ENCODE results near the gene BRD9. TPM values are rescaled to one million over a fixed set of nuclear protein-coding genes. Genes with fewer than 3 reads are reported as not detected.
"Not testable (repeated sequence)": the region's sequence is repeated elsewhere in the genome, so short reads cannot be mapped to it uniquely, and the experiment has no call there.

The BRD9 gene
- total RNA-seq, 1 donor from 2014 or later = 33.8 TPM

DNA sequence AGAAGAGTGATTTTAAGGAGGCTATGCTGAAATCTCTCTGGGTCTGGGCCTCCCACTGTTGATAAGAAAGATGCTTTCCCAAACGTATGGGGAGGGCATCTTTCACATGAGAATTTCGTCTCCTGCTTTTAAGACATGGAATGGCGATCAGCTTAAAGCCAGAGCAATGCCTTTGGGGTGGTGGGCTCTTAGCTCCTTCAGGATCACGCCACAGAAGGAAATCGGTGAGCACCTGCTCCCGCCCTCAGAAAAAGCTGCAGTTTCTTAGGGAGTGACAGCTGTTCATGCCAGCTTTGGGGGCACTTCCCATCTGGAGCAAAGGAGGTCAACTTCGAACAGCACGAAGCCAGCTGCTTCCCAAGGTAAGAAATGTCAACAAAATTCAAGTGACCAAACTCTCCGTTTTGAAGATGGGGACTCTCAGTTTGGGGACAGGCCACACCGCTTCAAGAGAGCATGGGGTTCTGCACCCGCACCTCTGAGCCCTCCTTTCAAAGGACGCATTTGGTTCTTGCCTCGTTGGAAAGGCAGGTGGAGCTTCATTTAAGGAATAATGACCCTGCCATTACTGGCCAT, 39.1 kb upstream of the BRD9 start:
- H3K4me3 ChIP-seq = no peak overlapping the region
- DNase-seq (no peak), ATAC-seq (no peak)
- intact Hi-C loops (cut with DNase I) = no loop called here
- H3K36me3 ChIP-seq = no peaks in the 10 kb centered on the region
- peaks cover 4% of the 10 kb centered on the region for H3K27me3 ChIP-seq
- peak overlapping the region; percentile 47 for H3K27ac ChIP-seq
- H3K4me1 ChIP-seq = peaks cover 12% of the 10 kb centered on the region
- no peaks in the 10 kb centered on the region for H3K9me3 ChIP-seq
- TF ChIP-seq, protein P1, sequence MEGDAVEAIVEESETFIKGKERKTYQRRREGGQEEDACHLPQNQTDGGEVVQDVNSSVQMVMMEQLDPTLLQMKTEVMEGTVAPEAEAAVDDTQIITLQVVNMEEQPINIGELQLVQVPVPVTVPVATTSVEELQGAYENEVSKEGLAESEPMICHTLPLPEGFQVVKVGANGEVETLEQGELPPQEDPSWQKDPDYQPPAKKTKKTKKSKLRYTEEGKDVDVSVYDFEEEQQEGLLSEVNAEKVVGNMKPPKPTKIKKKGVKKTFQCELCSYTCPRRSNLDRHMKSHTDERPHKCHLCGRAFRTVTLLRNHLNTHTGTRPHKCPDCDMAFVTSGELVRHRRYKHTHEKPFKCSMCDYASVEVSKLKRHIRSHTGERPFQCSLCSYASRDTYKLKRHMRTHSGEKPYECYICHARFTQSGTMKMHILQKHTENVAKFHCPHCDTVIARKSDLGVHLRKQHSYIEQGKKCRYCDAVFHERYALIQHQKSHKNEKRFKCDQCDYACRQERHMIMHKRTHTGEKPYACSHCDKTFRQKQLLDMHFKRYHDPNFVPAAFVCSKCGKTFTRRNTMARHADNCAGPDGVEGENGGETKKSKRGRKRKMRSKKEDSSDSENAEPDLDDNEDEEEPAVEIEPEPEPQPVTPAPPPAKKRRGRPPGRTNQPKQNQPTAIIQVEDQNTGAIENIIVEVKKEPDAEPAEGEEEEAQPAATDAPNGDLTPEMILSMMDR (IDR thresholded peaks at IDR 0.05) = no peak

DNA sequence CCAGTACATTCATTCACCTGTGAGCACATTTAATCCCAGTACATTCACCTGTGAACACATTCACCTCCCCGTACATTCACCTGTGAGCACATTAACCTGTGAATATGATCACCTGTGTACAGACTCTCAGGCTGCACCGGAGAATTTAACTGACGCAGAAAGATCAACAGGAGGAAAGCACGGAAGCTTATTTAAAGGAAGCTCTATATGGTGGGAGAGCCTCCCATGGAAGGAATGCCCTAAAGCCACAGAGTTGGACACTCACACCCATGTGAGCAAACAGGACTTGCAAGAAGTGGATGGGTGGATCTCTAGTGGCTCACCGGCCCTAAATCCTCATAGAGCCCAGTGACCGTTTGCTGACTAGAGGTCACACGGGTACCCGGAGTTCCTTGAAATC, 38.3 kb upstream of the BRD9 start:
- TF ChIP-seq, protein P1 (IDR thresholded peaks at IDR 0.05) = no peak
- Histone ChIP-seq H3K27me3 (peaks cover 9% of the 10 kb centered on the region), H3K36me3 (no peaks in the 10 kb centered on the region), H3K9me3 (no peaks in the 10 kb centered on the region), H3K27ac (no peak overlapping the region), H3K4me3 (no peak overlapping the region), H3K4me1 (peaks cover 20% of the 10 kb centered on the region)
- ATAC-seq (no peak), DNase-seq (no peak)
- intact Hi-C loops (cut with DNase I) = no loop called here

DNA sequence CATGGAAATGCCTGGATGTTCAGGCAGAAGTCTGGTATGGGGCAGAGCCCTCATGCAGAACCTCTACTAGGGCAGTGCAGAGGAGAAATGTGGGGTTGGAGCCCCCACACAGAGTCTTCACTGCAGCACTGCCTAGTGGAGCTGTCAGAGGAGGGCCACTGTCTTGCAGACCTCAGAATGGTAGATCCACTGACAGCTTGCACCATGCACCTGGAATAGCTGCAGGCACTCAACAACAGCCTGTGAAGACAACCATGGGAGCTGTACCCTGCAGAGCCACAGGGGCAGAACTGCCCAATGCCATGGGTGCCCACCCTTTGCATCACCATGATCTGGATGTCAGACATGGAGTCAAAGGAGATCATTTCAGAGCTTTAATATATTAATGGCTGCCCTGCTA, 37.0 kb upstream of the BRD9 start:
- H3K9me3 ChIP-seq = no peaks in the 10 kb centered on the region
- DNase-seq = no peak
- no peak overlapping the region for H3K4me3 ChIP-seq
- peaks cover 19% of the 10 kb centered on the region for H3K27me3 ChIP-seq
- no peak overlapping the region for H3K27ac ChIP-seq
- peaks cover 20% of the 10 kb centered on the region for H3K4me1 ChIP-seq
- intact Hi-C loops (cut with DNase I) = loop anchor here (10.0 kb wide), 1 partner anchor 245 kb away; no protein-coding TSS in a partner anchor
- ATAC-seq = no peak
- no peaks in the 10 kb centered on the region for H3K36me3 ChIP-seq
- TF ChIP-seq, protein P1 (IDR thresholded peaks at IDR 0.05) = no peak

DNA sequence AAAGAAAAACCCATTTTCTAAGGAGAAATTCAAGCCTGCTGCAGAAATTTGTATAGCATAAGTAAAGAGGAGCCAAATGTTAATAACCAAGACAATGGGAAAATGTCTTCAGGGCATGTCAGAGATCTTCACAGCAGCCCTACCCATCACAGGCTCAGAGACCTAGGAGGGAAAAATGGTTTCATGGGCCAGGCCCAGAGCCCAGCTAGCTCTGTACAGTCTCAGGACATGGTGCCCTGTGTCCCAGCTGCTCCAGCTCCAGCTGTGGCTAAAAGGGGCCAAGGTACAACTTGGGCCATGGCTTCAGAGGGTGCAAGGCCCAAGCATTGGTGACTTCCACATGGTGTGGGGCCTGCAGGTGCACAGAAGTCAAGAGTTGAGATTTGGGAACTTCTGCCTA, 36.6 kb upstream of the BRD9 start:
- intact Hi-C loops (cut with DNase I) = loop anchor here (10.0 kb wide), 1 partner anchor 246 kb away; no protein-coding TSS in a partner anchor
- not testable (repeated sequence) for DNase-seq

DNA sequence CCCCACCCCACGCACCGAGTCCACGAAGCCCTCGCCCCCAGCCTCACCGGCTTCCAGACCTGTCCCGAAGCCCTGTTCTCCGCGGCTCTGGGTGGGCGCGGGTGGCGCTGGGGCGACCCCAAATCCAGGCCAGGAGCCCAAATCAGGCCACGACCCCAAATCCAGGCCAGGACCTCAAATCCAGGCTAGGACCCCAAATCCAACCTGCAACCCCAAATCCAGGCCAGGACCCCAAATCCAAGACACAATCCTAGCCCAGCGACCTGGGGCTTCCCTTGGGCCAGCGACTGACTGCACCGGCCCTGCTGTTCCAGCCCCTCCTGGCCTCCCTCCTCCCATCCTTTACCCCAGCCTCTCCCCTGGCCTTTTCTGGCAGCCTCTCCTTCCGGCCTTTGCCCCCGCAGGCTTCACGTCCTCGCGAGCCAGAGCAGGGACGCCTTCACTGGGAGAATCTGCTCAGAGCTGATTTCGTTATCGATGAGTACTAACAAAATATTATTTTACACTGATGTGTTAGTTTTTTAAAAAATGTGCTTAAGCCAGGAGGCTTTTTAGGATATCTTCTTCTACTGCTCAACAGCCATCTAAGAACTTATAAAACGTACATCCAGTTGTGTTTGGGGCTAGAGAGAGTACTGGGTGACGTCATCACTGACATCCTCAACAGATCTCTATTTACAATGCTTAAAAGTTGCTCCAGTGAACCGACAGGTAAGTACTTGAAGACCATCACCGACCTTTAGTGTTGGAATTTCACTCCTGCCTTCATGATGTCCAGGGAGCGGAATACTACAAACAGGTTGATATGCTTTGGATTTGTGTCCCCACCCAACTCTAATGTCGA, 34.8 kb upstream of the BRD9 start:
- peaks cover 19% of the 10 kb centered on the region for H3K27me3 ChIP-seq
- no peaks in the 10 kb centered on the region for H3K9me3 ChIP-seq
- TF ChIP-seq, protein P1 (IDR thresholded peaks at IDR 0.05) = no peak
- peak overlapping the region; percentile 39 for H3K4me3 ChIP-seq
- no peaks in the 10 kb centered on the region for H3K36me3 ChIP-seq
- ATAC-seq (no peak), DNase-seq (no peak)
- H3K4me1 ChIP-seq = peaks cover 13% of the 10 kb centered on the region
- intact Hi-C loops (cut with DNase I) = loop anchor here (10.0 kb wide), 1 partner anchor 247 kb away; no protein-coding TSS in a partner anchor
- H3K27ac ChIP-seq = peak overlapping the region; percentile 51

More for the DNA sequence above, 36.6 kb upstream of the BRD9 start:
- H3K4me3 ChIP-seq, H3K36me3 ChIP-seq, H3K9me3 ChIP-seq, H3K27ac ChIP-seq, ATAC-seq: not testable (repeated sequence)
- peaks cover 20% of the 10 kb centered on the region for H3K4me1 ChIP-seq
- H3K27me3 ChIP-seq = peaks cover 19% of the 10 kb centered on the region

Data from upper lobe of right lung (tissue), 1 donor.